SK-N-DZ (cell line): ENCODE results near the gene SORCS2.

Experiments
- DNase-seq: peaks from one replicate; pipeline ENCODE4 v3.0.0-alpha.2; 2015; ENCODE audit warnings: low spot score

SORCS2 gene

GRCh38 chr4:7503559-7504249, 311.4 kb downstream of the SORCS2 start:
- DNase-seq, result no peak

- DNase-seq, result no peak
Measured at GRCh38 chr4:7505116-7505900, 313.0 kb downstream of the SORCS2 start.

GRCh38 chr4:7506119-7506518, 313.8 kb downstream of the SORCS2 start:
- DNase-seq, result no peak

GRCh38 chr4:7506572-7506971, 314.2 kb downstream of the SORCS2 start:
- DNase-seq, result no peak

GRCh38 chr4:7507381-7507780, 315.0 kb downstream of the SORCS2 start:
- no peak for DNase-seq

GRCh38 chr4:7510066-7510465, 317.7 kb downstream of the SORCS2 start:
- no peak for DNase-seq

GRCh38 chr4:7510538-7510937, 318.2 kb downstream of the SORCS2 start:
- DNase-seq, result no peak

GRCh38 chr4:7511525-7511924, 319.2 kb downstream of the SORCS2 start:
- DNase-seq, result no peak

- no peak for DNase-seq
Measured at GRCh38 chr4:7512428-7512827, 320.1 kb downstream of the SORCS2 start.

- DNase-seq, result no peak
Measured at GRCh38 chr4:7512946-7513345, 320.6 kb downstream of the SORCS2 start.

GRCh38 chr4:7513671-7514070, 321.3 kb downstream of the SORCS2 start:
- no peak for DNase-seq

GRCh38 chr4:7514281-7514680, 321.9 kb downstream of the SORCS2 start:
- DNase-seq, result no peak

- DNase-seq, result no peak
Measured at GRCh38 chr4:7514789-7515188, 322.5 kb downstream of the SORCS2 start.

- DNase-seq, result no peak
Measured at GRCh38 chr4:7515390-7515902, 323.1 kb downstream of the SORCS2 start.

- no peak for DNase-seq
Measured at GRCh38 chr4:7516096-7516772, 323.9 kb downstream of the SORCS2 start.

GRCh38 chr4:7516773-7517144, 324.4 kb downstream of the SORCS2 start:
- no peak for DNase-seq

GRCh38 chr4:7518871-7519637, 326.7 kb downstream of the SORCS2 start:
- DNase-seq, result no peak

GRCh38 chr4:7519638-7520376, 327.5 kb downstream of the SORCS2 start:
- DNase-seq, result no peak

- DNase-seq, result no peak
Measured at GRCh38 chr4:7521666-7522065, 329.3 kb downstream of the SORCS2 start.

GRCh38 chr4:7522452-7523220, 330.3 kb downstream of the SORCS2 start:
- no peak for DNase-seq
